GM18867 (cell line): ENCODE data around the gene VWCE.
"Not testable (repeated sequence)": the region's sequence is repeated elsewhere in the genome, so short reads cannot be mapped to it uniquely, and the experiment has no call there.

Experiments
- ATAC-seq: cut with Tn5 transposase; IDR thresholded peaks from one replicate; pipeline ENCODE4 v1.9.1; 2021; ENCODE audit warnings: mild to moderate bottlenecking, moderate library complexity; ENCODE audit not compliant: unreplicated experiment

The VWCE gene

GRCh38 chr11:61256710-61257482 is 38.2 kb downstream of the VWCE start:
- ATAC-seq = no peak

DNA sequence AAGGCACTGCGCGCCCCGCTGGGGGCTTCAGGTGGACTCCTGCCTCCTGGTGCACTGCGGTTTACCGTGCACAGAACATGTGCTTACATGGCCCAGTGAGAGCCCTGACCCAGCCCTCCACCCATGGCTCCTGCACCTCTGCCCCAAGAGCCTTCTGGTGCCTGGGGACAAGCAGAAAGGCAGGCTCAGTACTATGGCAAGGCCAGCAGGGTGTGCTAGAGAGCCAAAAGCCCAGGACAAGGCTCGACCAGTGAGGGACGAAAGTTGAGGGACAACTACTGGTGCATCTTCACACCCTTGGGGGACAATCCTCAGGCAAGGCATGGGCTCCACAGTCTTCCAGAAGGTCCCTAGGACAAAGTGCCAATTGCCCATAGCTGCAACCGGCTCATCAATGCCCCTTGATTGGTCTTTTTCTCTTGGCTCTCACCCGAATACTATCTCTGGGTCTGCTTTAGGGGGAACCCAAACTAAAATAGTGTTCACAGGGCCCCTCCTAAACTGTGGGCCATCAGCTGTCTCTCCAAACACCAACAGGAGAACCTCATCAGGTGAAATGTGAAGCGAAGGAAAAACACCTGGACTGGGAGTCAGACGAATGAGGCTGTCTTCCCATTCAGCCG is 40.6 kb downstream of the VWCE start:
- peak; percentile 76 for ATAC-seq

DNA sequence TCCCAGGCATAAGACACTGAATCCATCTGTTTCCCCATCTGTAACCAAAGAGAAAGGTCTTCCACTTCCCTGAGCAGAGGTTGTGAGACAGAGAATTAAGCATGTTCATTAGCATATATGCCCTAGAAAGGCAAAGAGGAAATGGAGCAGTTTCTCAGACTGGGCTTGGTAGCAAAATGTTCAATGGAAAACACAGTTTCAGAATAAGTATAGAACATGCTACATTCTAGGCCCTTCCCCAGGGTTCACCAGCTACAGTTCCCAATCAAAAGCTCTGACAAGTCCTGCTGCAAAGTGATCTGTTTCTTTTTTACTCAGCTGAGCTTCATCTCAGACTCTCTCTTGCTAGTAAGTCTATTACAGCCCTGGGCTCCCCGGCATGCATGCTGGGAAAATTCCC is 42.8 kb downstream of the VWCE start:
- ATAC-seq = not testable (repeated sequence)

- not testable (repeated sequence) for ATAC-seq
Observed at GRCh38 chr11:61250796-61251765, 44.0 kb downstream of the VWCE start.

- ATAC-seq = not testable (repeated sequence)
Observed at GRCh38 chr11:61249201-61249600, 45.9 kb downstream of the VWCE start.

DNA sequence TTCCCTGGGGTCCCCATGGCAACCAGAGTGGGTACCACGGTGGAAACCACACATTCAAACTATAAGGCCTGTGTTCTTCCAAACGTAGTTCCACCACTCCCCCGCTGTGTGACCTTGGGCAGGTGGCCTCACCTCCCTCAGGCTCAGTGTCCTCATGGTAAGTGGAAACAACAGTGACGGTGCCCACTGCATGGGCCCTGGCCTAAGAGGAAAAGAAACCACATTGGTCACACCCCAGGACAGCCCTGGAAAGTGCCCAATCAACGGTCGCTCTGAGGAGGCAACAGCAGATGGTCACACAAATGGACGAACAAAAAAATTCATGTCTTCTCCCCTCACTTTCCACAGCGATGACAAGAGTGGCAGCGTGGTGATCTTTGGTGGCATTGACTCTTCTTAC is 47.0 kb downstream of the VWCE start:
- not testable (repeated sequence) for ATAC-seq

DNA sequence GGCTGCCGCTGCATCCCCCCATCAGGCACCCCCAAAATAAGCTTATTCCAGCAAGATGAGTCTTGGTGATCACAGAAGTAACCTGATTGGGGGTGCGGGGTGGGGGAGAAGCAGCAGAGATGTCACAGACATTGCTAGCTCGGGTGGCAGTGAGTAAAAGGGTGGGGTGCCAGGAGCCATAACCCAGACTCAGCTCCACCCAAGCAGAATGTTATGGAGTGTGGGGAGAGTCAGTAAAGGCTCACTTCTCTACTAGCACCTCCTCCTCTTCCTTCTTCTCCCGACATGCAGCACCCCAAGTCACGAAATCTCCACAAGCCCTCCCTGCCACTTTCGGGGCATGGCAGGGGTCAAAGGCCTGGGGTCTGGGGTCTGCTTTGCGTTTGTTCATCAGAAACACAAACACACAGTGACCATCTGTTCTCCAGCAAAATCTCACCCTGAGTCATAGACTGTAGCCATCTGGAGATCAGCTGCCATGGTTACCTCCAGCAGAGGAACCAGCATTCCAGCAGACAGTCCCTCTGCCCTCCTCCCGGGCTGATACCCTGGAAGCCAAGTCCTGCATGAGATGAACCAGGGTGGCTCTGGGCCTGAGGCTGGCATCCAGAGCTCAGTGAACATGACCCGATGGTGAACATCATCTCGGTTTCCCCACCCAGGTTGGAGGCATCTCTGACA is 49.7 kb downstream of the VWCE start:
- not testable (repeated sequence) for ATAC-seq

DNA sequence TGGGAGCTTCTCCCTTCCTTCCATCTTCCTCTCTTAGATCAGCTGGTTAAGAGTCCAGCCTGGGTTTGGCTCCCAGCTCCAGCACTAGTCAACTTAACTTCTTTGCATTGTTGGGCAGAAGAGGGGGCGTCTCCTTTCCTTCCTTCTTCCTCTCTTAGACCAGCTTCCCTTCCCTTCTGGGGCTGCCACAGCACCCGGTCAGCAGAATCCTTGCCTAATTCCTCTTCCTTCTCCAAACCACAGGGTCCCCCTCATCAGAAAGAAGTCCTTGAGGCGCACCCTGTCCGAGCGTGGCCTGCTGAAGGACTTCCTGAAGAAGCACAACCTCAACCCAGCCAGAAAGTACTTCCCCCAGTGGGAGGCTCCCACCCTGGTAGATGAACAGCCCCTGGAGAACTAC is 53.6 kb downstream of the VWCE start:
- not testable (repeated sequence) for ATAC-seq

- ATAC-seq = not testable (repeated sequence)
Observed at GRCh38 chr11:61240875-61241274, 54.2 kb downstream of the VWCE start, which contains the start of gene PGA5. Gene PGA5, plus strand, starts transcription at chr11:61241175. Its CDS starts 52 bp downstream, at chr11:61241227.

- ATAC-seq = not testable (repeated sequence)
Observed at GRCh38 chr11:61240288-61240687, 54.8 kb downstream of the VWCE start.

DNA sequence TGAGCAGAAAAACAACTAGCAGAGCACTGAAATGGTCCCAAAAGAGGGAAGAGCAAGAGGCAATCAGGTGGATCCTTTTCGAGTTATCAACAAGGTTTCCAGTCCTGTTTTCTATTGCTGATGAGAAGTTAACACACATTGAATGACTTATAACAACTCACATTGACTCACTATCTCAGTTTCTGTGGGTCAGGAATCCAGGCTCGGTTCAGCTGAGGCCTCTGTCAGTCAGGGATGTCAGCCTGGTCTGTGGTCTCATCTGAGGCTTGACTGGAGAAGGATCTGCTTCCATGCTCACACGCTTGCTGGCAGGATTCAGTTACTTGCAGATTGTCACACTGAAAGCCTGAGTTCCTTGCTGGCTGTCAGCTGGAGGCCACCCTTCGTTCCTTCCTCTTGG is 58.0 kb downstream of the VWCE start:
- not testable (repeated sequence) for ATAC-seq

- not testable (repeated sequence) for ATAC-seq
Observed at GRCh38 chr11:61232548-61233145, 62.5 kb downstream of the VWCE start.

DNA sequence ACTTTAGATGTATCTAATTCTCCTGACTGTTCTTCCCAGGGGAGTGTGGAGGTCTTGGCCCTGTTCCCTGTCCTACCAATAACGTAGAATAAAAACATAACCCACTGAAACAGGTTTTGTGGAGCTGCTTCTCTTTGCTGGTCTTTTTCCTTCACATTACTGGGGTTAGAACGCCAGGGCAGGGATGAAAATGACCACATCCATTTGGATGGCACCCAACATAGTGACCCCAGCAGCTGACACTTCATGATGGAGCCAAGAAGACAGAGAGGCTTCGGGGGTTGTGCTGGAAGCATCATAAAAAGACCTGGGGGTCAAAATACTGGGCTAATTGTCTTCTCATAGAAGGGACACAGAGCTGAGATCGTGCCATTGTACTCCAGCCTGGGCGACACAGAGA is 63.5 kb downstream of the VWCE start:
- ATAC-seq = not testable (repeated sequence)

GRCh38 chr11:61231033-61231432 is 64.1 kb downstream of the VWCE start:
- not testable (repeated sequence) for ATAC-seq

DNA sequence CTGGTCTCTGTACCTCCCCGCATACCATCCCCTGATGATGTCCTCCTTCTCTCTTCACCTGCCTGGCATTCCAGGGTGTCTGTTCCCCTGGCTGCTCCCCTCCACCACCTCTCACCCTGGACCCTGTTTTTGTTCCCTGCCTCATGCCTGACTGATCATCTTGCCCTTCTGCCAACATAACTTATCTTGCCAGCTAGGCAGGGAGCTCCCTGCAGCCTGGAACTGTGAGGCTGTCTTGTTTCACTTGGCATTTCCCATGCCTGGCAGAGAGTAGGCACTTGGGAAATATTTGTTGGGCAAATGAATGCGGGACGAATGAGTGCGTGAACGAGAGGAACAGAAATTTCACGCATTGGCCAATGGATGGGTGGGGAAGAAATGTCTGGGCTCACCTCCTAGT is 65.7 kb downstream of the VWCE start:
- not testable (repeated sequence) for ATAC-seq

- not testable (repeated sequence) for ATAC-seq
Observed at GRCh38 chr11:61226457-61227137, 68.5 kb downstream of the VWCE start.

GRCh38 chr11:61222692-61223091 is 72.4 kb downstream of the VWCE start:
- not testable (repeated sequence) for ATAC-seq

DNA sequence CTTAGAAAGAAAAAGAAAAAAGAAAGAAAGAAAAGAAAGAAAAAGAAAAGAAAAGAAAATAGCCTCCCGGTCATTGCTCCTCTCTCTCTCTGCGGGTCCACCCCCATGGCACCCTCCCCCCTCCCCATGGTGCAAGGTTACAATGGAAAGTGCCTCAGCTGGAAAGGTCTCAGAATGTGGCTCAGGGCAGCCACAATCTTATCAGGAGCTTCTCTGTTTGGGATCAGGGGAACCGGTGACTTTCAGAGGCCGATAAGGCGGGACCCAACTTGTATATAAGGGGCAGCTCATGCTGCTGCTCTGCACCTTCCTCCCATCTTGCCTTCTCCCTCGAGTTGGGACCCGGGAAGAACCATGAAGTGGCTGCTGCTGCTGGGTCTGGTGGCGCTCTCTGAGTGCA is 73.1 kb downstream of the VWCE start, which contains the start of gene PGA4:
TSS of gene PGA4 (plus strand) at position 301 of the 400 bp plus-strand sequence. CDS start at position 355, 54 bp downstream.
- ATAC-seq = not testable (repeated sequence)

GRCh38 chr11:61219016-61219415 is 76.1 kb downstream of the VWCE start:
- ATAC-seq = not testable (repeated sequence)
